HepG2 (cell line): ENCODE results near the gene NEDD4L. TPM values are rescaled to one million over a fixed set of nuclear protein-coding genes. Genes with fewer than 3 reads are reported as not detected.
A peak's percentile ranks its signal among the peaks of the same experiment; 100 is the strongest.

Source experiments
- CBX2 ChIP-seq, 2 experiments: fragments of 200-600 bp in 1 of 2; sonication (generic); formaldehyde crosslinking in 1 of 2; IDR thresholded peaks; 2 replicates each; pipeline versions ENCODE4 v1.7.0 to v1.8.1; 2018 to 2022; ENCODE audit warnings: low read depth in 2 of 2, low read length in 1 of 2, mild to moderate bottlenecking in 1 of 2, missing genetic modification reagents in 1 of 2
- FOXP4 ChIP-seq: sonication (generic); formaldehyde crosslinking; IDR thresholded peaks from 2 replicates; pipeline ENCODE4 v1.4.0; 2020; ENCODE audit warnings: missing genetic modification reagents
- GATAD2A ChIP-seq: IDR thresholded peaks from 2 replicates; pipeline ENCODE4 v1.6.1; 2016
- HOXA7 ChIP-seq: sonication (generic); formaldehyde crosslinking; IDR thresholded peaks from 2 replicates; pipeline ENCODE4 v1.8.1; 2022; ENCODE audit warnings: mild to moderate bottlenecking, missing genetic modification reagents, moderate library complexity
- KLF9 ChIP-seq: IDR thresholded peaks from 2 replicates; pipeline ENCODE4 v1.6.1; 2016; ENCODE audit warnings: low read depth
- MEIS1 ChIP-seq: sonication (generic); formaldehyde crosslinking; IDR thresholded peaks from 2 replicates; pipeline ENCODE4 v1.9.0; 2021; ENCODE audit warnings: mild to moderate bottlenecking, missing genetic modification reagents, moderate library complexity, borderline replicate concordance
- MXI1 ChIP-seq: IDR thresholded peaks from 3 replicates; pipeline ENCODE4 v1.6.1; 2012; ENCODE audit warnings: low read depth, low read length, inconsistent platforms, borderline replicate concordance
- RELA ChIP-seq: sonication (generic); formaldehyde crosslinking; IDR thresholded peaks from 2 replicates; pipeline ENCODE4 v1.4.0; 2020; ENCODE audit warnings: missing genetic modification reagents
- TFDP2 ChIP-seq: sonication (generic); formaldehyde crosslinking; IDR thresholded peaks from 2 replicates; pipeline ENCODE4 v1.4.0; 2020; ENCODE audit warnings: missing genetic modification reagents
- TIGD3 ChIP-seq: sonication (generic); formaldehyde crosslinking; IDR thresholded peaks from 2 replicates; pipeline ENCODE4 v1.5.1; 2020; ENCODE audit warnings: mild to moderate bottlenecking, missing genetic modification reagents, borderline replicate concordance
- ZBTB1 ChIP-seq: sonication (generic); formaldehyde crosslinking; IDR thresholded peaks from 2 replicates; pipeline ENCODE4 v1.4.0; 2020; ENCODE audit warnings: missing genetic modification reagents, borderline replicate concordance
- ZMYM4 ChIP-seq: sonication (generic); formaldehyde crosslinking; IDR thresholded peaks from 2 replicates; pipeline ENCODE4 v1.8.1; 2023; ENCODE audit warnings: mild to moderate bottlenecking, missing genetic modification reagents
- ZNF10 ChIP-seq: sonication (generic); formaldehyde crosslinking; IDR thresholded peaks from 2 replicates; pipeline ENCODE4 v1.4.0; 2020; ENCODE audit warnings: mild to moderate bottlenecking, low read depth, missing genetic modification reagents, borderline replicate concordance
- ZNF232 ChIP-seq: sonication (generic); formaldehyde crosslinking; IDR thresholded peaks from 2 replicates; pipeline ENCODE4 v1.4.0; 2020; ENCODE audit warnings: missing genetic modification reagents, borderline replicate concordance
- ZNF235 ChIP-seq: sonication (generic); formaldehyde crosslinking; IDR thresholded peaks from 2 replicates; pipeline ENCODE4 v1.8.1; 2023; ENCODE audit warnings: mild to moderate bottlenecking, missing genetic modification reagents, borderline replicate concordance
- ZNF614 ChIP-seq: IDR thresholded peaks from 2 replicates; pipeline ENCODE4 v1.6.1; 2018; ENCODE audit warnings: missing biosample characterization, missing genetic modification reagents, inconsistent platforms, borderline replicate concordance
- ZNF792 ChIP-seq: IDR thresholded peaks from 2 replicates; pipeline ENCODE4 v1.6.1; 2016
- ZNF816 ChIP-seq: sonication (generic); formaldehyde crosslinking; IDR thresholded peaks from 2 replicates; pipeline ENCODE4 v1.8.0; 2022; ENCODE audit warnings: missing genetic modification reagents, mild to moderate bottlenecking, borderline replicate concordance
- polyA plus RNA-seq, 8 experiments: library from polyadenylated mRNA; depleted of rRNA in 3 of 8; stranded (reverse) in 7 of 8; unstranded in 1 of 8; fragments of >200 nt; fragmentation: Illumina TruSeq in 4 of 8; extraction: Trizol in 4 of 8; gene quantifications; 2 replicates each; pipeline versions ENCODE4 v1.2.1 to v1.2.3, GENCODE V29; 2011 to 2016; ENCODE audit warnings: low read depth in 4 of 8, missing spikeins in 1 of 8, mixed read lengths in 1 of 8; ENCODE audit not compliant: insufficient read depth in 1 of 8
- total RNA-seq, 5 experiments: library from RNA; depleted of rRNA; stranded (reverse); fragments of >200 nt; fragmentation: Illumina TruSeq; extraction: Trizol; gene quantifications; 2 replicates each; pipeline ENCODE4 v1.2.3, GENCODE V29; 2016; ENCODE audit warnings: low read depth in 1 of 5
- TF ChIP-seq, protein P1 (sequence below): sonication (generic); formaldehyde crosslinking; IDR thresholded peaks from 2 replicates; pipeline ENCODE4 v1.8.0; 2022; ENCODE audit warnings: mild to moderate bottlenecking, missing genetic modification reagents, moderate library complexity
- TF ChIP-seq, protein P2 (sequence below): sonication (generic); formaldehyde crosslinking; IDR thresholded peaks from 2 replicates; pipeline ENCODE4 v1.8.1; 2023; ENCODE audit warnings: mild to moderate bottlenecking, missing genetic modification reagents
- TF ChIP-seq, protein P3 (sequence below): sonication (generic); formaldehyde crosslinking; IDR thresholded peaks from 2 replicates; pipeline ENCODE4 v1.5.1; 2020; ENCODE audit warnings: mild to moderate bottlenecking, moderate library complexity, missing genetic modification reagents

NEDD4L gene
- total and polyA plus RNA-seq, 2 of the 13 experiments (the other 11 are each of a cell fraction or from before 2014, with no cell fraction given) = 168 to 390 TPM

- TF ChIP-seq KLF9 (CRISPR knock-in tag) = no peak
- TF ChIP-seq, protein P1, sequence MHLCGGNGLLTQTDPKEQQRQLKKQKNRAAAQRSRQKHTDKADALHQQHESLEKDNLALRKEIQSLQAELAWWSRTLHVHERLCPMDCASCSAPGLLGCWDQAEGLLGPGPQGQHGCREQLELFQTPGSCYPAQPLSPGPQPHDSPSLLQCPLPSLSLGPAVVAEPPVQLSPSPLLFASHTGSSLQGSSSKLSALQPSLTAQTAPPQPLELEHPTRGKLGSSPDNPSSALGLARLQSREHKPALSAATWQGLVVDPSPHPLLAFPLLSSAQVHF (CRISPR knock-in tag) = no peak
- no peak for TF ChIP-seq ZNF232 (CRISPR knock-in tag)
- no peak for TF ChIP-seq ZBTB1 (CRISPR knock-in tag)
- TF ChIP-seq GATAD2A = peak; percentile 25; the same call in 1 of the 2 replicates
- no peak for TF ChIP-seq TIGD3 (CRISPR knock-in tag)
- TF ChIP-seq ZNF816 (CRISPR knock-in tag) = no peak
- TF ChIP-seq ZNF792 (CRISPR knock-in tag) = no peak
- TF ChIP-seq, protein P2, sequence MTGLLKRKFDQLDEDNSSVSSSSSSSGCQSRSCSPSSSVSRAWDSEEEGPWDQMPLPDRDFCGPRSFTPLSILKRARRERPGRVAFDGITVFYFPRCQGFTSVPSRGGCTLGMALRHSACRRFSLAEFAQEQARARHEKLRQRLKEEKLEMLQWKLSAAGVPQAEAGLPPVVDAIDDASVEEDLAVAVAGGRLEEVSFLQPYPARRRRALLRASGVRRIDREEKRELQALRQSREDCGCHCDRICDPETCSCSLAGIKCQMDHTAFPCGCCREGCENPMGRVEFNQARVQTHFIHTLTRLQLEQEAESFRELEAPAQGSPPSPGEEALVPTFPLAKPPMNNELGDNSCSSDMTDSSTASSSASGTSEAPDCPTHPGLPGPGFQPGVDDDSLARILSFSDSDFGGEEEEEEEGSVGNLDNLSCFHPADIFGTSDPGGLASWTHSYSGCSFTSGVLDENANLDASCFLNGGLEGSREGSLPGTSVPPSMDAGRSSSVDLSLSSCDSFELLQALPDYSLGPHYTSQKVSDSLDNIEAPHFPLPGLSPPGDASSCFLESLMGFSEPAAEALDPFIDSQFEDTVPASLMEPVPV (CRISPR knock-in tag) = no peak
- TF ChIP-seq ZNF614 (CRISPR knock-in tag) = 0 out of 2 replicates have a peak, but pooled peaks have one; percentile 15
- TF ChIP-seq MXI1 = no peak
- TF ChIP-seq TFDP2 (CRISPR knock-in tag) = no peak
- no peak for TF ChIP-seq ZNF235 (CRISPR knock-in tag)
- no peak for TF ChIP-seq CBX2 (IDR thresholded peaks at IDR 0.05; ENCODE audit: low read depth, low read length)
- no peak for TF ChIP-seq CBX2 (CRISPR knock-in tag; IDR thresholded peaks at IDR 0.05; ENCODE audit: low read depth)
- no peak for TF ChIP-seq MEIS1 (CRISPR knock-in tag)
- TF ChIP-seq FOXP4 (CRISPR knock-in tag) = peak; percentile 55
- TF ChIP-seq RELA (CRISPR knock-in tag) = no peak
- no peak for TF ChIP-seq HOXA7 (CRISPR knock-in tag)
- 0 out of 2 replicates have a peak, but pooled peaks have one; percentile 37 for TF ChIP-seq ZMYM4 (CRISPR knock-in tag)
- TF ChIP-seq ZNF10 (CRISPR knock-in tag) = no peak
- TF ChIP-seq, protein P3, sequence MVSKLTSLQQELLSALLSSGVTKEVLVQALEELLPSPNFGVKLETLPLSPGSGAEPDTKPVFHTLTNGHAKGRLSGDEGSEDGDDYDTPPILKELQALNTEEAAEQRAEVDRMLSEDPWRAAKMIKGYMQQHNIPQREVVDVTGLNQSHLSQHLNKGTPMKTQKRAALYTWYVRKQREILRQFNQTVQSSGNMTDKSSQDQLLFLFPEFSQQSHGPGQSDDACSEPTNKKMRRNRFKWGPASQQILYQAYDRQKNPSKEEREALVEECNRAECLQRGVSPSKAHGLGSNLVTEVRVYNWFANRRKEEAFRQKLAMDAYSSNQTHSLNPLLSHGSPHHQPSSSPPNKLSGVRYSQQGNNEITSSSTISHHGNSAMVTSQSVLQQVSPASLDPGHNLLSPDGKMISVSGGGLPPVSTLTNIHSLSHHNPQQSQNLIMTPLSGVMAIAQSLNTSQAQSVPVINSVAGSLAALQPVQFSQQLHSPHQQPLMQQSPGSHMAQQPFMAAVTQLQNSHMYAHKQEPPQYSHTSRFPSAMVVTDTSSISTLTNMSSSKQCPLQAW (CRISPR knock-in tag) = no peak
Measured at GRCh38 chr18:58223717-58224424, 179.8 kb downstream of the NEDD4L start (continued).
